HG03342 (cell line): Measurements from ENCODE around the gene BRWD1.
"Not testable (repeated sequence)": the region's sequence is repeated elsewhere in the genome, so short reads cannot be mapped to it uniquely, and the experiment has no call there.

ENCODE experiments used
- ATAC-seq: cut with Tn5 transposase; IDR thresholded peaks from one replicate; pipeline ENCODE4 v1.9.1; 2021; ENCODE audit warnings: mild to moderate bottlenecking, moderate library complexity; ENCODE audit not compliant: unreplicated experiment

The BRWD1 gene

GRCh38 chr21:39178421-39178820 is 135.0 kb downstream of the BRWD1 start:
- ATAC-seq, result no peak

DNA sequence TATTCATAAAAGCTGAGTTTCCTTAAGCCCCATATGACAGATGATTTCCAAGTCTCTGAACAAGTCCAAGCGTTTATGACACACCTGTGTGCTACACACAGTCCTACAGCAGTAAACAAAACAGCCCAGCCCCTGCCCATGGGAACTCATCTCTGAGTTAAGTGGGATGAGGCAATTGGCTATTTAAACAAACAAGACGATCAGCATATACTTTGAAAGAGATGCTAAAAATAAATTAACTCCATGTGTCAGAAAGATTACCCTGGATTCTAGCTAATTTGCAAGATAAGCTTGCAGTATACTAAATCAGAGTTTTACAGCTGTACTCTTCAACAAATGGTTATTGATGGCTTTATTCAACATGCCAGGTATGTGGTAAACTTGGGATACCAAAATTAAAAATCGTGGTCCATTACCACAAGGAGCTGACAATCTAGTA is 137.1 kb downstream of the BRWD1 start:
- no peak for ATAC-seq

GRCh38 chr21:39175665-39176064 is 137.8 kb downstream of the BRWD1 start:
- ATAC-seq, result no peak

GRCh38 chr21:39175154-39175553 is 138.3 kb downstream of the BRWD1 start:
- ATAC-seq, result no peak

- no peak for ATAC-seq
These were observed 139.4 kb downstream of the BRWD1 start for GRCh38 chr21:39173716-39174680.

DNA sequence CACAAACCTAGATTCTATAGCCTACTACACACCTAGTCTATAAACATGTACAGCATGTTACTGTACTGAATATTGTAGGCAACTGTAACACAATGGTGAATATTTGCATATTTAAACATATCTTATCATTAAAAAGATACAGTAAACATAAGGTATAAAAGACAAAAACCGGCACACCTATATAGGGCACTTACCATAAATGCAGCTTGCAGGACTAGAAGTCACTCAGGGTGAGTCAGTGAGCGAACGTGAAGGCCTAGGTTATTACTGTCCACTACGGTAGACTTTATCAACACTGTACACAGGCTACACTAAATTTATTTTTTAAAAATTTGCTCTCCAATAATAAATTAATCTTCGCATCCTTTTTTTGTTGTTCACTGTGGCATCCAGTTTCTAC is 143.5 kb downstream of the BRWD1 start:
- ATAC-seq, result no peak

- no peak for ATAC-seq
These were observed 144.6 kb downstream of the BRWD1 start for GRCh38 chr21:39168800-39169199.

DNA sequence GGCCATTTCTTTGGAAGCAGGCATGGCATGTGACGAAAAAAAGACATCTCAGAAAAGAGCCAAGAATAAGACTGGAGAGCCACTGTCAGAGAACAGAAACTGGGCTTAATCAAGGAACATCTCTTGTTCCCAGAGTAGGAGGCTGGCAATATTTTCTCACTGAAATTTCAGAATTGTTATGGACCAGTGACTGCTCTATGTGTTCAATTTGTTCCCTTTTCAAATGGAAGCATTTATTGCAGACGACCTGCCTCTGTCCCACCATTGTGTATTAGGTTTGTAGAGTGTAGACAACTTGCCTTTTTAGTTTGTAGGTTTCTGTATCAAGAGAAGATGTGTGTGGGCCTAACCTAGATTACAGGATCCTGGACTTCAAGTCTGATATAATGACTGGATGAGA is 148.9 kb downstream of the BRWD1 start:
- ATAC-seq, result no peak

GRCh38 chr21:39161064-39161463 is 152.4 kb downstream of the BRWD1 start:
- no peak for ATAC-seq

DNA sequence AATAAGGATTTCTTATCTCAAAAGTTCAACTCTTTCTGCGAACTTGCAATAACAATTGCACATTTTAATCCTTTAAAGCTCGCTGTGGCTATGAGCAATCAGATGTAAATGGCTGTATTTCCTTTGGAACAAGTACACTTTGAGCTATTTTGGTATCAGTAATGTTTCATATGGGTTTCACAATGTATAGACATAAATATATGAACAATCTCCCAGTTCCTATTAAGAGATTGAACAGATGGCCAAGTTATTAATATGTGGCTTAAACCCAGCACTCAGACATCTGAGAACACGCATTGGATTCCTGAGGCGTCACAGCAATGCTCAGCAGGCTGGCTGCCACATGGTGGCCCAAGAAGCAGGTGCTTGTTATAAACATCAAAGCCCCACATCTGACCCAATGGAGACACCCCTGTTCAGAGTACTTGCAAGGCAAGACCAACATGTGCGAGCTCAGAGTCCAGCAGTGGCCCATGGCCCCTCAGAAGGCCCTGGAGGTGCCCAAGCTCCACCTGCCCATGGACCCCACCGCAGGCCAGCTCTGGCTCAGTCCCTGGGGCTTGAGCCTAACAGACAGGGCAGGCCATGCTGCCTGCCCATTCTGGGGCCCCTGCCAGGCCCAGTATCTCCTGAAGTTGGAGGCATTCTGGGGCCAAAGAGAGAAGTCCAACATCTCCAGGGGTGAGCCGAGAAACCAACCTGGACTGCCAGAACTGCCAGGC is 153.9 kb downstream of the BRWD1 start:
- no peak for ATAC-seq

DNA sequence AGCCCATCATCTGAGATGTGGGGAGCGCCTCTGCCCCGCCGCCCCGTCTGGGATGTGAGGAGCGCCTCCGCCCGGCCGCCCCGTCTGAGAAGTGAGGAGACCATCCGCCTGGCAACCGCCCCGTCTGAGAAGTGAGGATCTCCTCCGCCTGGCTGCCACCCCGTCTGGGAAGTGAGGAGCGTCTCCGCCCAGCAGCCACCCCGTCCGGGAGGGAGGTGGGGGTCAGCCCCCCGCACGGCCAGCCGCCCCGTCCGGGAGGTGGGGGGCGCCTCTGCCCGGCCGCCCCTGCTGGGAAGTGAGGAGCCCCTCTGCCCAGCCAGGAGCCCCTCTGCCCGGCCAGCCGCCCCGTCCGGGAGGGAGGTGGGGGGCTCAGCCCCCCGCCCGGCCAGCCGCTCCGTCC is 156.2 kb downstream of the BRWD1 start:
- not testable (repeated sequence) for ATAC-seq

DNA sequence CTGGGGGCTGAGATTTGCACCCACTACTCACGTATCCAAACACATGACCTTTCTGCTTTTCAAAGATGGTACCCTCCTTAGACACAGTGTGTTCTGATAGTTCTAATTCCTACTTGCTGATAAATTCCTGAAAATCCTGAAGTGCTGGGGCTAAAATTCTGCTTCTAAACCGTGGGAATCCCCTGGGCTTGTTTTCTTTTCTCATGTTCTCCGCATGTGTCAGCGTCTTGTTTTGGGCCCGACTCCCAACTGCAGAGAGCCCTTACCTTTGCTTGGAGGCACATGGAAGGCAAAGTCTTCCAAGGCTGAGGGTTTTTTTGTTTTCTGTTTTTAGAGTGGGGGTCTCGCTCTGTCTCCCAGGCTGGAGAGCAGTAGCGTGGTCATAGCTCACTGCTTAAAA is 157.4 kb downstream of the BRWD1 start:
- no peak for ATAC-seq

DNA sequence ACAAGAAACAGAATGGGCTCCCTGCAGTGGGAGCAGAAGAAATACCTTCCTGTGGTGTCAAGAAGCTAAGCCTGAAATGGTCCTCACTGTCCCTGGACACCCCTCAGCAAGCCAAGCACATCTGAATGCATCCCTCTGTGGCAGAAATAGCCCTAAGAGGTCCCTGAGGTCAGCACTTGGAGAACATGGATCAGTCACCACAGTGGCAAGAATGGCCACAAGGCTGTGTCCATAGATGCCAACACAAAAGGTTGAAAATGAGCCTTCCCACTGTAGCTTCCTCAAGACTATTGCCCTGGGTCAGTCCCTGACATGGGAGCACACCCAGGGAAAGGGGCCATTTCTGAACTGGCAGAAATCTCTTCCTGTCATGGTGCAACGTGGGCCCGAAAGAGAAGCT is 157.9 kb downstream of the BRWD1 start:
- no peak for ATAC-seq

DNA sequence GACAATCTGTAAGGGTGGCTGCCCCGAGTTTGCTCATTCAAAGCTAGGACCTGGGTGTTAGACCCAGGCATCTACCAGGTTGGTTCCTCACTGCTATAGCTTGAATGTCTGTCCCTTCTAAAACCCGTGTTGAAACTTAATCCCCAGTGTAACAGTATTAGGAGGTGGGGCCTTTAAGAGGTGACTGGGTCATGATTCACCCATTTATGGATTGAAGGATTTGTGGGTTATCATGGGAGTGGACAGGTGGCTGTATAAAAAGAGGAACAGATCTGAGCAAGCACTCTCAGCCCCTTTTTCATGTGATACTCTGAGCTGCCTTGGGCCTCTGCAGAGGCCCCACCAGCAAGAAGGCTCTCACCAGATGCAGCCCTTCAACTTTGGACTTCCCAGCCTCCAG is 159.6 kb downstream of the BRWD1 start:
- ATAC-seq, result no peak

DNA sequence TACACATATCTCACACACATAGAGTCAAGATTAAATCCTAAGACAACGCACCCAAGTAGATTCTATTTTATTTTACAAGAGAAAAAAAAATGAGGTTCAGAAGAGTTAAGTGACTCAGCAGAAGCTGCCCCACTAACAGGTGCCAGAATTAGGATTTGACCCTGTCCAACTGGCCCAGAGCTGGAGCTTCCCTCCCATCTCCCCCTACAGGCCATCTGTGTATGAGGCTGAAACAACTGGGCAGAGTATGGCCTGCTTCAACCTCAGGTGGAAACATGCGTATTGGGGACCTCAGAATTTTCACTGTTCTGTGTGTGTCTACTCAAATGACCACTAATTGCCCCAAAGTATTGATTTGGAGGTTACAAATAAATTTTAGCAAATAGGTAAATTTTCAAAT is 160.1 kb downstream of the BRWD1 start:
- no peak for ATAC-seq

DNA sequence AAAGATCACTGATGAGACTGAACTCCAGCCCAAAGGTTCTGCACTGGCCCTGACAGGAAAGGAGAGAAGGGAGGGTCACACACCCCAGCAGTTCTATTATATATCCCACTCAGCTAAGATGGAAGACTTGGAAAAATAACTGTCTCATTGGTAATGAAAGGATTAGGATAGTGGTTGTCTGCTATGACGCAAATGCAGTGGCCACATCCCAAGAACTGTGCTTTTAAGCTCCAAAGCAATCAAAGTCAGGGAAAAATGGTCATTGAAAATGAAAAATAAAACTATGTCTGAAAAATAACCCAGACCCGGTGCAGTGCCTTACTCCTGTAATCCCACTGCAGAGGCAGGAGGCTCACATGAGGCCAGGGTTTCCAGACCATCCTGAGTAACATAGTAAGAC is 161.2 kb downstream of the BRWD1 start:
- no peak for ATAC-seq

GRCh38 chr21:39150877-39151276 is 162.6 kb downstream of the BRWD1 start:
- ATAC-seq, result no peak

- ATAC-seq, result no peak
These were observed 163.1 kb downstream of the BRWD1 start for GRCh38 chr21:39150316-39150715.

GRCh38 chr21:39149882-39150281 is 163.6 kb downstream of the BRWD1 start:
- ATAC-seq, result no peak

- no peak for ATAC-seq
These were observed 164.5 kb downstream of the BRWD1 start for GRCh38 chr21:39148975-39149374.

DNA sequence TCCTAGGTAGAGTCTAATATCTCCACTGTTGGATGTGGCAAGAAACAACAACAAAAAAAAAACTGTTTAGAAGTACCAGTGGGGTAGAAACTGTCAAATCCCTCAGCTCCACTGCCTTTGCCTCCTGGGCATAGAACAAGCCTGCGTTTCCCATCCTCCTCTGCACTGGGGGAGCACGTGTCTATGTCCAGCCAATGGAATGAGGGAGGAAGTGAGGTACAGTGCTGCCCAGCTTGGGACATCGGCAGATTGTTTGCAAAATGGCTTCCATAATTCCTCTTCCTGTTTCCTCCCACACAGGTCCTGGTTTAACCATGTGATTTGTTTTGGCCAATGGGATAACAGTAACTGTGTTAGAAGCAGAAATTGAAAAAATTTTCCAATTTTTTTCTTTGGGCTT is 169.2 kb downstream of the BRWD1 start:
- no peak for ATAC-seq

DNA sequence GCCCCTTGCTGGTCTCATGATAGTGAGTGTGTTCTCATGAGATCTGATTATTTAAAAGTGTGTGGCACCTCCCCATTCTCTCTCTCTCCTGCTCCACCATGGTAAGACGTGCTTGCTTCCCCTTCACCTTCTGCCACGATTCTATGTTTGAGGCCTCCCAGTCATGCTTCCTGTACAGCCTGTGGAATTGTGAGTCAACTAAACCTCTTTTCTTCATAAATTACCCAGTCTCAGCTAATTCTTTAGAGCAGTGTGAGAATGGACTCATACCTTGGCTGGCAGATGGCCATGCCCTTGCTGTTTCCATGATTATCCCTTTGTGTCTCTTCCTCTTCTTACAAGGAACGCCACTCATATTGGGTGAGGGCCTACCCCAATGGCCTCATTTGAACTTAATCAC is 170.5 kb downstream of the BRWD1 start:
- no peak for ATAC-seq
